HG03457 (cell line): ENCODE measurements around the gene NFKBIB.
"Not testable (repeated sequence)": the region's sequence is repeated elsewhere in the genome, so short reads cannot be mapped to it uniquely, and the experiment has no call there.

Source experiments
- ATAC-seq: cut with Tn5 transposase; IDR thresholded peaks from one replicate; pipeline ENCODE4 v1.9.1; 2021; ENCODE audit warnings: moderate number of reproducible peaks; ENCODE audit not compliant: unreplicated experiment

NFKBIB gene

GRCh38 chr19:38922482-38922881, 22.7 kb downstream of the NFKBIB start:
- ATAC-seq, result no peak

- no peak for ATAC-seq
Measured at GRCh38 chr19:38924388-38924787, 24.6 kb downstream of the NFKBIB start.

GRCh38 chr19:38928391-38929001, 28.7 kb downstream of the NFKBIB start:
- no peak for ATAC-seq

GRCh38 chr19:38929929-38930775, 30.4 kb downstream of the NFKBIB start, which contains the start of gene SARS2:
TSS of gene SARS2 (minus strand) at chr19:38930763. CDS start at chr19:38930736, 27 bp downstream.
- ATAC-seq, result peak; percentile 45

GRCh38 chr19:38930776-38931520, 31.2 kb downstream of the NFKBIB start, which contains the start of gene MRPS12:
TSS of gene MRPS12 (plus strand) at chr19:38930944. CDS start at chr19:38931295, 351 bp downstream.
- peak; percentile 82 for ATAC-seq

GRCh38 chr19:38931521-38931793, 31.7 kb downstream of the NFKBIB start:
- no peak for ATAC-seq

GRCh38 chr19:38932425-38933179, 32.8 kb downstream of the NFKBIB start:
- no peak for ATAC-seq

- no peak for ATAC-seq
Measured at GRCh38 chr19:38933544-38933943, 33.8 kb downstream of the NFKBIB start.

- ATAC-seq, result no peak
Measured at GRCh38 chr19:38939957-38940356, 40.2 kb downstream of the NFKBIB start.

- ATAC-seq, result not testable (repeated sequence)
Measured at GRCh38 chr19:38941466-38941865, 41.7 kb downstream of the NFKBIB start.

GRCh38 chr19:38941979-38942378, 42.2 kb downstream of the NFKBIB start:
- ATAC-seq, result no peak

- ATAC-seq, result no peak
Measured at GRCh38 chr19:38942471-38943181, 42.9 kb downstream of the NFKBIB start.

- no peak for ATAC-seq
Measured at GRCh38 chr19:38944981-38945506, 45.3 kb downstream of the NFKBIB start.

GRCh38 chr19:38945562-38946228, 45.9 kb downstream of the NFKBIB start:
- ATAC-seq, result no peak

- ATAC-seq, result no peak
Measured at GRCh38 chr19:38946229-38947010, 46.7 kb downstream of the NFKBIB start.

- ATAC-seq, result no peak
Measured at GRCh38 chr19:38949580-38950367, 50.0 kb downstream of the NFKBIB start.

GRCh38 chr19:38951187-38951586, 51.4 kb downstream of the NFKBIB start:
- ATAC-seq, result no peak
